ENCODE results near the gene TMPRSS7. TPM values are rescaled to one million over a fixed set of nuclear protein-coding genes. Genes with fewer than 3 reads are reported as not detected.

TMPRSS7 gene
- total RNA-seq, 1 experiment from 2014 or later, result not detected

DNA sequence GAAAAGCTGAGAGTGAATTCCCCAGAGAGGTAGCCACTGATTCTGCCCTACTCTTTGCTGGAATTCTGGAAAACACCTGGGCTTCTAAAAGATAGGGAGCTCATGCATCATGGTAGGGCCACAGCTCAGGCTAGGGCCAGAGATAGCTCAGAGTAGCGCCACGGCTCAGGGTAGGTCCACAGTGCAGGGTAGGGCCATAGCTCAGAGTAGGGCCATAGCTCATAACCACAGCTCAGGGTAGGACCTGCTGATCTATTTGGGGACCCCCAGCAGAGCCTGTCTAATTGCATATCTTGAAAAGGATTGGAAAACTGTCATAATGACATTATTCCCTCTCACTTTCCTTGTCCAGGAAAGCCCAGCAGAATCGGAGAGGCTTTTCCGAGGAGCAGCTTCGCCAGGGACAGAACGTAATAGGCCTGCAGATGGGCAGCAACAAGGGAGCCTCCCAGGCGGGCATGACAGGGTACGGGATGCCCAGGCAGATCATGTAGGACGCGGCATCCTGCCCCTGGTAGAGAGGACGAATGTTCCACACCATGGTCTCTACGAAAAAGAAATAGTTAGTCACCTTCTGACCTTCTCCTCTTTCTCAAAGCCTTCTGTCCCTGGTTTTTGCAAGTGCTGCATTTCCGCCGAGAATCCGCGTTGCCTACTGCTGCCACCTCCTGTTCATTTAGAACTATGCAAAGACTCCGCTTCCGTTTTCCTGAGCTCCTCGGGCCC, 21.3 kb upstream of the TMPRSS7 start:
- CTCF ChIA-PET, result interaction anchor here (0.6 to 2.2 kb wide), 14 partner anchors 10 to 344 kb away, joined by 3 to 41 read pairs (median 4); partner anchors contain the start of genes ABHD10 and PHLDB2
- TF ChIP-seq CTCF (IDR thresholded peaks at IDR 0.05) (peak; percentile 91), TCF7L2 (IDR thresholded peaks at IDR 0.05; ENCODE audit: low read depth, low read length) (no peak)
- ATAC-seq (peak; percentile 93), DNase-seq (ENCODE audit: low read depth, low spot score) (peak; percentile 55)
- H3K4me1 ChIP-seq (ENCODE audit: control insufficient read depth, insufficient read depth, low read length), result no peaks in the 10 kb centered on the region
- no peaks in the 10 kb centered on the region for H3K36me3 ChIP-seq (ENCODE audit: control insufficient read depth, insufficient read depth, low read length)
- intact Hi-C loops (cut with micrococcal nuclease; ENCODE audit: unreplicated experiment), result loop anchor here (2.0 kb wide), 1 partner anchor 296 kb away; no protein-coding TSS in a partner anchor
- H3K4me3 ChIP-seq (ENCODE audit: low read depth in 2 of 2, low read length in 2 of 2), result no peak overlapping the region; a peak in 1 of 4 replicates
- BruUV-seq (replicated peaks), result no TSS peak
- H3K27ac ChIP-seq (ENCODE audit: low read length), result no peak overlapping the region
- H3K27me3 ChIP-seq (ENCODE audit: control insufficient read depth, insufficient read depth, low read length), result no peaks in the 10 kb centered on the region
- H3K9me3 ChIP-seq (ENCODE audit: control insufficient read depth, insufficient read depth, low read depth, low read length), result no peaks in the 10 kb centered on the region
- POLR2A ChIA-PET, result interaction anchor here (0.6 to 0.7 kb wide), 3 partner anchors 14 to 153 kb away, joined by 3 to 4 read pairs (median 4); no protein-coding TSS in a partner anchor
- in situ Hi-C loops (cut with HindIII; ENCODE audit: low pct_unique_long_range_greater_than_20kb, low sequenced_read_pairs), result no loop called here

DNA sequence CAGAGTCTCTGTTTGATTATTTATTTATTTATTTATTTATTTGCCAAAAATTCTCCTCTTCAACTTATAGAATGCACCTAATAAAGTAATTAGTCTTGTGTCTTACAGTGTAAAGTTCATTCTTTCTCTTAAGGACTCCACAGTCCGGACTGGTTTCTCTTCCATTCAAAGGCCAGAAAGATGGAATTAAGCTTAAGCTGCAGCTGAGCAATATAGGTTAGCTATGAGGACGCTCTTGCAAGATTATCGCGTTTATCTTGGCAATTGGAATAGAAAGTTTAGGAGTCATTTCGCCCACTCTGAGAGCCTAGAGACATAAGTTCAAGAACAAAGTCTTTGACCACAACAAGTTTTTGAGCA, 20.8 kb upstream of the TMPRSS7 start:
- Histone ChIP-seq H3K9me3 (ENCODE audit: control insufficient read depth, insufficient read depth, low read depth, low read length) (no peaks in the 10 kb centered on the region), H3K4me3 (ENCODE audit: low read depth in 2 of 2, low read length in 2 of 2) (no peak overlapping the region), H3K27ac (ENCODE audit: low read length) (no peak overlapping the region), H3K4me1 (ENCODE audit: control insufficient read depth, insufficient read depth, low read length) (no peaks in the 10 kb centered on the region), H3K27me3 (ENCODE audit: control insufficient read depth, insufficient read depth, low read length) (no peaks in the 10 kb centered on the region), H3K36me3 (ENCODE audit: control insufficient read depth, insufficient read depth, low read length) (no peaks in the 10 kb centered on the region)
- ChIA-PET POLR2A (interaction anchor here (0.6 kb wide), 2 partner anchors 39 to 154 kb away, joined by 4 read pairs; no protein-coding TSS in a partner anchor), CTCF (interaction anchor here (0.6 to 2.2 kb wide), 14 partner anchors 11 to 345 kb away, joined by 3 to 41 read pairs (median 4); partner anchors contain the start of genes ABHD10 and PHLDB2)
- in situ Hi-C loops (cut with HindIII; ENCODE audit: low pct_unique_long_range_greater_than_20kb, low sequenced_read_pairs) (no loop called here), intact Hi-C loops (cut with micrococcal nuclease; ENCODE audit: unreplicated experiment) (loop anchor here (2.0 kb wide), 1 partner anchor 297 kb away; no protein-coding TSS in a partner anchor)
- ATAC-seq (peak; percentile 75), DNase-seq (ENCODE audit: low read depth, low spot score) (no peak)
- TF ChIP-seq SIN3A (IDR thresholded peaks at IDR 0.05; ENCODE audit: borderline replicate concordance, insufficient read depth, low read depth, low read length) (no peak), CTCF (IDR thresholded peaks at IDR 0.05) (peak; percentile 62)
- no TSS peak for BruUV-seq (replicated peaks)

- no TSS peak for BruUV-seq (replicated peaks)
- Histone ChIP-seq H3K27ac (ENCODE audit: low read length) (no peak overlapping the region), H3K9me3 (ENCODE audit: control insufficient read depth, insufficient read depth, low read depth, low read length) (no peaks in the 10 kb centered on the region), H3K27me3 (ENCODE audit: control insufficient read depth, insufficient read depth, low read length) (no peaks in the 10 kb centered on the region; the same call in 1 of the 2 replicates), H3K36me3 (ENCODE audit: control insufficient read depth, insufficient read depth, low read length) (no peaks in the 10 kb centered on the region), H3K4me1 (ENCODE audit: control insufficient read depth, insufficient read depth, low read length) (no peaks in the 10 kb centered on the region), H3K4me3 (ENCODE audit: low read depth in 2 of 2, low read length in 2 of 2) (no peak overlapping the region)
- in situ Hi-C loops (cut with HindIII; ENCODE audit: low pct_unique_long_range_greater_than_20kb, low sequenced_read_pairs) (no loop called here), intact Hi-C loops (cut with micrococcal nuclease; ENCODE audit: unreplicated experiment) (no loop called here)
- DNase-seq (ENCODE audit: low read depth, low spot score) (no peak), ATAC-seq (no peak)
- no peak for TF ChIP-seq CTCF (IDR thresholded peaks at IDR 0.05)
- POLR2A ChIA-PET, result no interaction called here
- CTCF ChIA-PET, result no interaction called here
Measured at GRCh38 chr3:112017091-112017490, 17.4 kb upstream of the TMPRSS7 start.
